Adrenal gland (tissue), 12 donors: ENCODE data around the gene ACOT4. TPM values are rescaled to one million over a fixed set of nuclear protein-coding genes. Genes with fewer than 3 reads are reported as not detected.

Source experiments
- DNase-seq, 7 donors: peaks; one replicate each; pipeline ENCODE4 v3.0.0-alpha.2; 2019 to 2020
- H3K27ac ChIP-seq, 5 donors: fragments of 200-600 bp; sonication (generic) in 4 of 5; 1 replicate in 3 of 5; 2 replicates in 2 of 5; pipeline versions ENCODE4 v1.5.1 to v1.8.0; 2016 to 2020; ENCODE audit warnings: mild to moderate bottlenecking in 1 of 5
- H3K27me3 ChIP-seq: fragments of 200-600 bp; 2 replicates; pipeline ENCODE4 v1.8.0; 2021
- H3K36me3 ChIP-seq, 2 donors: fragments of 200-600 bp; replicated peaks in 1 of 2; 1 replicate in 1 of 2; 2 replicates in 1 of 2; pipeline versions ENCODE4 v1.5.1 to v1.8.0; 2018 to 2022
- H3K4me1 ChIP-seq, 2 donors: fragments of 200-600 bp; replicated peaks in 1 of 2; 1 replicate in 1 of 2; 2 replicates in 1 of 2; pipeline versions ENCODE4 v1.5.1 to v1.8.0; 2018 to 2021
- H3K4me3 ChIP-seq, 4 donors: fragments of 200-600 bp; sonication (generic) in 3 of 4; one replicate each; pipeline ENCODE4 v1.5.1; 2016 to 2018
- H3K9me3 ChIP-seq, 3 donors: fragments of 200-600 bp; sonication (generic) in 1 of 3; replicated peaks in 1 of 3; 1 replicate in 2 of 3; 2 replicates in 1 of 3; pipeline versions ENCODE4 v1.5.1 to v1.8.0; 2016 to 2021
- CTCF ChIP-seq, 6 experiments: fragments of 450-650 bp in 4 of 6; fragments of 200-600 bp in 2 of 6; sonication (generic) in 1 of 6; IDR thresholded peaks; 1 replicate in 5 of 6; 2 replicates in 1 of 6; pipeline versions ENCODE4 v1.5.1 to v1.8.0; 2016 to 2021; ENCODE audit warnings: antibody characterized with exemption in 6 of 6, mild to moderate bottlenecking in 2 of 6, moderate library complexity in 1 of 6
- POLR2A ChIP-seq, 2 donors: fragments of 450-650 bp; IDR thresholded peaks; one replicate each; pipeline ENCODE4 v1.6.1; 2017; ENCODE audit warnings: antibody characterized with exemption in 2 of 2, mild to moderate bottlenecking in 2 of 2, moderate library complexity in 1 of 2
- WGBS, 4 donors: extraction: QIAGEN DNeasy Blood & Tissue Kit in 2 of 4; methylation state at CpG; one replicate each; pipeline versions ENCODE4 v1.1.5 to v1.1.7; 2013 to 2017; 5-methylcytosine and 5-hydroxymethylcytosine counted together
- intact Hi-C, 2 donors: fragments of 100-400 bp; cut with DNase I; formaldehyde crosslinking; loops; one replicate each; pipeline versions ENCODE4 v1.14.1 to v1.15.0; 2022 to 2023
- polyA plus RNA-seq, 3 donors: library from polyadenylated mRNA; stranded (reverse); fragments of 200-250 nt in 2 of 3; fragments of 350-450 nt in 1 of 3; fragmentation: Illumina TruSeq in 1 of 3; extraction: RNeasy Lipid Tissue Mini Kit (QIAGEN cat#74804) in 1 of 3; gene quantifications; one replicate each; pipeline ENCODE4 v1.2.3, GENCODE V29; 2013 to 2014
- total RNA-seq, 9 donors: library from RNA; depleted of rRNA in 4 of 9; stranded (reverse); fragments of >200 nt in 4 of 9; fragments of 120-200 nt in 1 of 9; fragmentation: NEBNext Ultra II Directional in 1 of 9; extraction: Animal tissue kit (Norgen Biotek cat#: 25700) in 1 of 9; gene quantifications; one replicate each; pipeline versions ENCODE4 v1.1.0 to v1.2.4, GENCODE V29; 2013 to 2023
- donor health status: healthy with polysubstance abuse.
- donor health status: Bipolar disorder and iron deficiency.
- donor health status: DM: yes; HTN: yes; CAD: no.
- donor health status: DM: no; HTN: no; CAD: no.
- donor health status: DM: no; HTN: no; CAD: no.
- donor health status: DM: yes; HTN: yes; CAD: no.

The ACOT4 gene
- total and polyA plus RNA-seq, 12 donors, result 0.72 to 6.7 (median 2.1) TPM

GRCh38 chr14:73602994-73603393, 11.3 kb downstream of the ACOT4 start:
- H3K4me3 ChIP-seq, result no peak overlapping the region
- intact Hi-C loops, result no loop called here
- no peaks in the 10 kb centered on the region for H3K4me1 ChIP-seq
- 75 to 91% (median 79%) methylated on average over 3 of the region's 3 CpGs for WGBS, 4 donors
- TF ChIP-seq POLR2A (IDR thresholded peaks at IDR 0.05) (no peak), CTCF (IDR thresholded peaks at IDR 0.05) (no peak)
- no peak overlapping the region for H3K27ac ChIP-seq
- no peak for DNase-seq
- H3K9me3 ChIP-seq, result no peaks in the 10 kb centered on the region
- H3K36me3 ChIP-seq, result no peaks in the 10 kb centered on the region
- H3K27me3 ChIP-seq, result no peaks in the 10 kb centered on the region

GRCh38 chr14:73606271-73606670, 14.6 kb downstream of the ACOT4 start:
- 93 to 96% (median 94%) methylated on average over 3 of the region's 3 CpGs for WGBS, 4 donors
- H3K36me3 ChIP-seq, result no peaks in the 10 kb centered on the region
- DNase-seq, result no peak
- no peaks in the 10 kb centered on the region for H3K27me3 ChIP-seq
- no peak overlapping the region for H3K27ac ChIP-seq
- intact Hi-C loops, result no loop called here
- TF ChIP-seq POLR2A (IDR thresholded peaks at IDR 0.05) (no peak), CTCF (IDR thresholded peaks at IDR 0.05) (no peak)
- H3K4me1 ChIP-seq, result no peaks in the 10 kb centered on the region
- H3K9me3 ChIP-seq, result no peaks in the 10 kb centered on the region
- no peak overlapping the region for H3K4me3 ChIP-seq

- Histone ChIP-seq H3K27me3 (no peaks in the 10 kb centered on the region), H3K4me1 (no peaks in the 10 kb centered on the region), H3K9me3 (no peaks in the 10 kb centered on the region), H3K4me3 (no peak overlapping the region), H3K27ac (no peak overlapping the region), H3K36me3 (no peaks in the 10 kb centered on the region)
- intact Hi-C loops, result no loop called here
- 90 to 100% (median 96%) methylated on average over 1 of the region's 1 CpG for WGBS, 4 donors
- TF ChIP-seq POLR2A (IDR thresholded peaks at IDR 0.05) (no peak), CTCF (IDR thresholded peaks at IDR 0.05) (no peak)
- no peak for DNase-seq
Measured at GRCh38 chr14:73607241-73607640, 15.6 kb downstream of the ACOT4 start.

GRCh38 chr14:73610687-73611086, 19.0 kb downstream of the ACOT4 start:
- WGBS, 4 donors, result 37 to 59% (median 41%) methylated on average over 2 of the region's 2 CpGs
- intact Hi-C loops, result no loop called here
- Histone ChIP-seq H3K27me3 (no peaks in the 10 kb centered on the region), H3K27ac (no peak overlapping the region), H3K4me3 (no peak overlapping the region), H3K4me1 (peaks cover 0 to 4% of the 10 kb centered on the region in 2 donors), H3K36me3 (no peaks in the 10 kb centered on the region), H3K9me3 (no peaks in the 10 kb centered on the region)
- TF ChIP-seq CTCF (IDR thresholded peaks at IDR 0.05), result no peak
- TF ChIP-seq POLR2A (IDR thresholded peaks at IDR 0.05), result no peak
- peak in 1 of 7 donors; percentile 8 for DNase-seq
